Measurements from ENCODE around the gene RPH3AL.
"Not testable (repeated sequence)": the region's sequence is repeated elsewhere in the genome, so short reads cannot be mapped to it uniquely, and the experiment has no call there.

The RPH3AL gene

DNA sequence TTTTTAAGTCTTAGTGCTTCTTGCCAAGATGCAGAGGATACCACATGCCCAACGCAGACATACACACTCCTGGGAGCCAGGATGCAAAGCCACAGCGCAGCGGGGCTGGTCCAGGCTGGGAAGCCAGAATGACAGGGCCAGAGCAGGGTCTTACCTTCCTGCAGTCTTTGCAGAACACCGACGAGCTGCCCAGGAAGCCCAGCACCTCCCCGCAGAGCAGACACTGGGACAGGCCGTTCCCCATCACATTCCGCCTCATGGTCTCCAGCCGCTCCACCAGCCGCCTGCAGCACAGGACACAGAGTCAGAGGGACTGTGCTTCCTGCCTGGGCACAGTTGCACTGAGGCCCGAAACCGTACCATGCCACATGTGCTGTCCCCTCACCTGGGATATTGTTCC is 33.3 kb downstream of the RPH3AL start:
- H3K27me3 ChIP-seq (ENCODE audit: insufficient read depth, low read depth, severe bottlenecking): no peaks in the 10 kb centered on the region
- no peaks in the 10 kb centered on the region for H3K9me3 ChIP-seq (ENCODE audit: severe bottlenecking)
- DNase-seq: no peak
- H3K27ac ChIP-seq: no peak overlapping the region
- no peak overlapping the region for H3K4me3 ChIP-seq (ENCODE audit: low read depth, low read length)
- peaks cover 13% of the 10 kb centered on the region for H3K36me3 ChIP-seq
- TF ChIP-seq, protein P1, sequence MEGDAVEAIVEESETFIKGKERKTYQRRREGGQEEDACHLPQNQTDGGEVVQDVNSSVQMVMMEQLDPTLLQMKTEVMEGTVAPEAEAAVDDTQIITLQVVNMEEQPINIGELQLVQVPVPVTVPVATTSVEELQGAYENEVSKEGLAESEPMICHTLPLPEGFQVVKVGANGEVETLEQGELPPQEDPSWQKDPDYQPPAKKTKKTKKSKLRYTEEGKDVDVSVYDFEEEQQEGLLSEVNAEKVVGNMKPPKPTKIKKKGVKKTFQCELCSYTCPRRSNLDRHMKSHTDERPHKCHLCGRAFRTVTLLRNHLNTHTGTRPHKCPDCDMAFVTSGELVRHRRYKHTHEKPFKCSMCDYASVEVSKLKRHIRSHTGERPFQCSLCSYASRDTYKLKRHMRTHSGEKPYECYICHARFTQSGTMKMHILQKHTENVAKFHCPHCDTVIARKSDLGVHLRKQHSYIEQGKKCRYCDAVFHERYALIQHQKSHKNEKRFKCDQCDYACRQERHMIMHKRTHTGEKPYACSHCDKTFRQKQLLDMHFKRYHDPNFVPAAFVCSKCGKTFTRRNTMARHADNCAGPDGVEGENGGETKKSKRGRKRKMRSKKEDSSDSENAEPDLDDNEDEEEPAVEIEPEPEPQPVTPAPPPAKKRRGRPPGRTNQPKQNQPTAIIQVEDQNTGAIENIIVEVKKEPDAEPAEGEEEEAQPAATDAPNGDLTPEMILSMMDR (IDR thresholded peaks at IDR 0.05; ENCODE audit: low read depth, low read length): no peak

DNA sequence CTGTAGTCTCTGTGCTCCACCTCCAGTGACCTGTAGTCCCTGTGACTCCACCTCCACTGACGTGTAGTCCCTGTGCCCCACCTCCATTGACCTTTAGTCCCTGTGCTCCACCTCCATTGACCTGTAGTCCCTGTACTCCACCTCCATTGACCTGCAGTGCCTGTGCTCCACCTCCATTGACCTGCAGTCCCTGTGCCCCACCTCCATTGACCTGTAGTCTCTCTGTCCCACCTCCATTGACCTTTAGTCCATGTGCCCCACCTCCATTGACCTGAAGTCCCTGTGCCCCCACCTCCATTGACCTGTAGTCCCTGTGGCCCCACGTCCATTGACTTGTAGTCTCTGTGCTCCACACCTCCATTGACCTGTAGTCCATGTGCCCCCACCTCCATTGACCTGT is 35.5 kb downstream of the RPH3AL start:
- H3K27me3 ChIP-seq (ENCODE audit: insufficient read depth, low read depth, severe bottlenecking); H3K4me3 ChIP-seq (ENCODE audit: low read depth, low read length); H3K9me3 ChIP-seq (ENCODE audit: severe bottlenecking); H3K27ac ChIP-seq; DNase-seq: not testable (repeated sequence)
- H3K36me3 ChIP-seq: peaks cover 13% of the 10 kb centered on the region

DNA sequence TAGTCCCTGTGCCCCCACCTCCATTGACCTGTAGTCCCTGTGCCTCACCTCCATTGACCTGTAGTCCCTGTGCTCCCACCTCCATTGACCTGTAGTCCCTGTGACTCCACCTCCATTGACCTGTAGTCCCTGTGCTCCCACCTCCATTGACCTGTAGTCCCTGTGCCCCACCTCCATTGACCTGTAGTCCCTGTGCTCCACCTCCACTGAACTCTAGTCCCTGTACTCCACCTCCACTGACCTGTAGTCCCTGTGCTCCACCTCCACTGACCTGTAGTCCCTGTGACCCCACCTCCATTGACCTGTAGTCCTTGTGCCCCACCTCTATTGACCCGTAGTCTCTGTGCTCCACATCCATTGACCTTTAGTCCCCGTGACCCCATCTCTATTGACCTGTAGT is 37.2 kb downstream of the RPH3AL start:
- not testable (repeated sequence) for H3K4me3 ChIP-seq (ENCODE audit: low read depth, low read length); H3K27ac ChIP-seq; DNase-seq; H3K9me3 ChIP-seq (ENCODE audit: severe bottlenecking); H3K27me3 ChIP-seq (ENCODE audit: insufficient read depth, low read depth, severe bottlenecking)
- peaks cover 13% of the 10 kb centered on the region for H3K36me3 ChIP-seq

DNA sequence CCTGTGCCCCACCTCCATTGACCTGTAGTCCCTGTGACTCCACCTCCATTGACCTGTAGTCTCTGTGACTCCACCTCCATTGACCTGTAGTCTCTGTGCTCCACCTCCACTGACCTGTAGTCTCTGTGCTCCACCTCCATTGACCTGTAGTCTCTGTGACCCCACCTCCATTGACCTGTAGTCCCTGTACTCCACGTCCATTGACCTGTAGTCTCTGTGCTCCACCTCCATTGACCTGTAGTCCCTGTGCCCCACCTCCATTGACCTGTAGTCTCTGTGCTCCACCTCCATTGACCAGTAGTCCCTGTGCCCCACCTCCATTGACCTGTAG is 38.0 kb downstream of the RPH3AL start:
- H3K36me3 ChIP-seq: peaks cover 13% of the 10 kb centered on the region
- H3K9me3 ChIP-seq (ENCODE audit: severe bottlenecking); DNase-seq; H3K27me3 ChIP-seq (ENCODE audit: insufficient read depth, low read depth, severe bottlenecking); H3K4me3 ChIP-seq (ENCODE audit: low read depth, low read length); H3K27ac ChIP-seq: not testable (repeated sequence)

DNA sequence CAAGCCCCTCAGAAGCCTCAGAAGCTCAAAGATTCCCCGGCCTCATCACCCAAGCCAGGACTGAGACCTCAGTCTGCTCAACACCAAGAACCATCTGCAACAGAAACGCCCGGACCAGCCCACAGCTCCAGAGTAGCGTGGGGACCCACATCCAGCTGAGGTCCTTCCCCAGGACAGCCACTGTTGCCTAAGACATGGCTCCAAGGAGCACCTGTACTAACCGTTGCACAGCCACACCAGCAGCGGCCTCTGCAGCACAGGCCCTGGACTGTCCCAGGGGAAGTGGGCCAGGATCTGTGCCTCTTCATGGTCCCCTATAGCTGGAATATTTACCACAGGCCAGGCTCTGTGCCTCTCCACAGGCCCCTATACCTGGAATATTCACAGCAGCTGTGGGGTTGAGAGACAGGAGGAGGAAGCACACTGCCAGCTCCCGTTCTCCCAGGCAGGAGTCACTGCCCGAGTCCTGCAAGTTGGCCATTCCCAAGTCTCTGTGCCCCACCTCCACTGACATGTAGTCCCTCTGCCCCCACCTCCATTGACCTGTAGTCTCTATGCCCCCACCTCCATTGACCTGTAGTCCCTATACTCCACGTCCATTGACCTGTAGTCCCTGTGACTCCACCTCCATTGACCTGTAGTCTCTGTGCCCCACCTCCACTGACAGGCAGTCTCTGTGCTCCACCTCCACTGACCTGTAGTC is 38.5 kb downstream of the RPH3AL start:
- no peak overlapping the region for H3K4me3 ChIP-seq (ENCODE audit: low read depth, low read length)
- DNase-seq: no peak
- no peaks in the 10 kb centered on the region for H3K27me3 ChIP-seq (ENCODE audit: insufficient read depth, low read depth, severe bottlenecking)
- H3K27ac ChIP-seq: no peak overlapping the region; the same call in 1 of the 2 replicates
- peaks cover 8% of the 10 kb centered on the region for H3K36me3 ChIP-seq
- TF ChIP-seq, protein P1 (IDR thresholded peaks at IDR 0.05; ENCODE audit: low read depth, low read length): no peak
- no peaks in the 10 kb centered on the region for H3K9me3 ChIP-seq (ENCODE audit: severe bottlenecking)

DNA sequence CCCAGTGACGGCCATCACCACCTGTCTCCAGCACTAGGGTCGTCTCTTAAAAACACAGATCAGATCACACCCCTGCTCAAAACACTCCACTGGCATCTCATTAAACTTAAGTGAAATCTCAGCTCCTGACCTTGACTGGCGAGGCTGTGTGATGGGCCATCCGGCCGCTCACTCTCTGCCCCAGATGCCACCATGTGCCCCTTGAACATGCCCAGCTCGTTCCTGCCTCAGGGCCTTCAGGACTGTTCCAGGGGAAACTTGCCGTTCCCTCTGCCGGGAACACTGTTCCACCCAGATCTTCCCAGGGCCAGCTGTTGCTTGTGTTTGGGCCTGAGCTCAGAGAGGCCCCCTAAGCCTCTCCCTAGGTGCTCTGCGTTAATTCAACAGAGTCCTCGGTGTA is 39.4 kb downstream of the RPH3AL start:
- TF ChIP-seq, protein P1 (IDR thresholded peaks at IDR 0.05; ENCODE audit: low read depth, low read length): no peak
- Histone ChIP-seq H3K36me3 (peaks cover 3% of the 10 kb centered on the region), H3K9me3 (ENCODE audit: severe bottlenecking) (no peaks in the 10 kb centered on the region), H3K27ac (no peak overlapping the region; the same call in 1 of the 2 replicates), H3K4me3 (ENCODE audit: low read depth, low read length) (no peak overlapping the region), H3K27me3 (ENCODE audit: insufficient read depth, low read depth, severe bottlenecking) (no peaks in the 10 kb centered on the region)
- DNase-seq: no peak

- Histone ChIP-seq H3K36me3 (no peaks in the 10 kb centered on the region; the same call in 1 of the 2 replicates), H3K27ac (no peak overlapping the region), H3K27me3 (ENCODE audit: insufficient read depth, low read depth, severe bottlenecking) (no peaks in the 10 kb centered on the region), H3K4me3 (ENCODE audit: low read depth, low read length) (no peak overlapping the region), H3K9me3 (ENCODE audit: severe bottlenecking) (no peaks in the 10 kb centered on the region)
- TF ChIP-seq, protein P1 (IDR thresholded peaks at IDR 0.05; ENCODE audit: low read depth, low read length): no peak
- DNase-seq: no peak
Observed at GRCh38 chr17:312476-313148, 40.0 kb downstream of the RPH3AL start.
